Psoas muscle (tissue), 8 donors: ENCODE results near the gene COLEC11. TPM values are rescaled to one million over a fixed set of nuclear protein-coding genes. Genes with fewer than 3 reads are reported as not detected.
A peak's percentile ranks its signal among the peaks of the same experiment; 100 is the strongest.

ENCODE experiments used
- ATAC-seq, 4 donors: fragments of 200-7000 bp; cut with Tn5 transposase; one replicate each; pipeline ENCODE4 v1.9.1; 2020; ENCODE audit warnings: moderate library complexity in 3 of 4, mild to moderate bottlenecking in 2 of 4
- DNase-seq, 2 donors: peaks; one replicate each; pipeline ENCODE4 v3.0.0-alpha.2; 2020
- H3K27ac ChIP-seq: fragments of 200-600 bp; one replicate; pipeline ENCODE4 v1.8.0; 2022
- H3K27me3 ChIP-seq, 3 donors: fragments of 200-600 bp in 1 of 3; one replicate each; pipeline versions ENCODE4 v1.6.1 to v1.8.0; 2013 to 2022; ENCODE audit warnings: low read length in 2 of 3, mild to moderate bottlenecking in 2 of 3, moderate library complexity in 1 of 3; ENCODE audit not compliant: insufficient read depth in 3 of 3
- H3K36me3 ChIP-seq, 2 donors: fragments of 200-600 bp in 1 of 2; one replicate each; pipeline versions ENCODE4 v1.6.1 to v1.8.0; 2013 to 2022; ENCODE audit warnings: low read depth in 1 of 2, mild to moderate bottlenecking in 1 of 2, moderate library complexity in 1 of 2; ENCODE audit not compliant: insufficient read depth in 1 of 2
- H3K4me1 ChIP-seq: fragments of 200-600 bp; one replicate; pipeline ENCODE4 v1.8.0; 2022
- H3K4me3 ChIP-seq: fragments of 200-600 bp; one replicate; pipeline ENCODE4 v1.8.0; 2022; ENCODE audit warnings: mild to moderate bottlenecking
- H3K9me3 ChIP-seq: fragments of 200-600 bp; one replicate; pipeline ENCODE4 v1.8.0; 2022
- WGBS, 3 donors: extraction: QIAGEN DNeasy Blood & Tissue Kit; methylation state at CpG; one replicate each; pipeline versions ENCODE4 v1.1.6 to v1.1.7; 2013; 5-methylcytosine and 5-hydroxymethylcytosine counted together
- intact Hi-C, 2 donors: fragments of 100-400 bp; cut with DNase I; formaldehyde crosslinking; loops; one replicate each; pipeline versions ENCODE4 v1.11.0 to v1.14.2; 2022
- polyA plus RNA-seq, 3 donors: library from polyadenylated mRNA; stranded (reverse); fragments of 200-250 nt; gene quantifications; one replicate each; pipeline ENCODE4 v1.2.3, GENCODE V29; 2013
- total RNA-seq, 4 donors: library from RNA; stranded (reverse); fragmentation: NEBNext Ultra II Directional in 2 of 4; extraction: Animal tissue kit (Norgen Biotek cat#: 25700) in 2 of 4; gene quantifications; one replicate each; pipeline versions ENCODE4 v1.2.1 to v1.2.4, GENCODE V29; 2021 to 2023
- TF ChIP-seq, protein P1 (sequence below): fragments of 200-600 bp; IDR thresholded peaks from one replicate; pipeline ENCODE4 v1.8.0; 2022; ENCODE audit warnings: antibody characterized with exemption
- donor health status: healthy with polysubstance abuse.
- donor health status: DM: no; HTN: no; CAD: no; lungs with moderate emphysema.
- donor health status: Bipolar disorder and iron deficiency.
- donor health status: healthy.
- donor health status: DM: yes; HTN: yes; CAD: no.
- donor health status: DM: no; HTN: no; CAD: no.
- donor health status: DM: no; HTN: no; CAD: no.
- donor health status: DM: yes; HTN: yes; CAD: no.

The COLEC11 gene
- total and polyA plus RNA-seq, 7 donors = 0.22 to 1.0 (median 0.38) TPM; not detected in 1

DNA sequence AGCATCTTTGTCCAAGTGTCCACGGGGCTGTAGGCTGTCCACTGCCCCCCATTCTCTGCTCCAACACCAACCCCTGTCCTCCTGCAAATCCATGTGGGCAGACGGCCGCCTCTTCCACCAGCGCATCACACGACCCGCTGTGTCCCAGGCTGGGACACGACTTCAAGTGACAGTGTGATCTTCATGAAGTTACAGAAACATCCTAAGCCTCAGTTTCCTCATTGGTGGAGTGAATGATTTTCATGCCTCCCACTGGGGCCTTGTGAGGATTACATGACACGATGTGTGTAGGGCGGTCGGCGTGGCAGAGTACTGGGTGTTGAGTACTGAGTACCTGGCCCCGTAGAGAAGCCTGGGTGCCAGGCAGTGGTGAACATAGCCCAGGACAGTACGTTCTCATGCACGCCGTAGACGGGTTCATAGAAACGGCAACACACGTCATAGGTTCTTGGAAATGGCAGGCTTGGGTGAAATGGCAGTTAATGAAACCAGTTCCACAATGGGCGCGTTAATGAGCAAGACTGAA, 53.8 kb downstream of the COLEC11 start:
- intact Hi-C loops = no loop called here
- Histone ChIP-seq H3K4me3 (no peak overlapping the region), H3K4me1 (no peaks in the 10 kb centered on the region), H3K27ac (no peak overlapping the region), H3K9me3 (no peaks in the 10 kb centered on the region), H3K27me3 (peaks cover 0 to 20% (median 0%) of the 10 kb centered on the region in 3 donors), H3K36me3 (no peaks in the 10 kb centered on the region)
- no peak for DNase-seq
- no peak for ATAC-seq
- WGBS, 3 donors = 92 to 95% (median 93%) methylated on average over 20 of the region's 20 CpGs
- TF ChIP-seq, protein P1, sequence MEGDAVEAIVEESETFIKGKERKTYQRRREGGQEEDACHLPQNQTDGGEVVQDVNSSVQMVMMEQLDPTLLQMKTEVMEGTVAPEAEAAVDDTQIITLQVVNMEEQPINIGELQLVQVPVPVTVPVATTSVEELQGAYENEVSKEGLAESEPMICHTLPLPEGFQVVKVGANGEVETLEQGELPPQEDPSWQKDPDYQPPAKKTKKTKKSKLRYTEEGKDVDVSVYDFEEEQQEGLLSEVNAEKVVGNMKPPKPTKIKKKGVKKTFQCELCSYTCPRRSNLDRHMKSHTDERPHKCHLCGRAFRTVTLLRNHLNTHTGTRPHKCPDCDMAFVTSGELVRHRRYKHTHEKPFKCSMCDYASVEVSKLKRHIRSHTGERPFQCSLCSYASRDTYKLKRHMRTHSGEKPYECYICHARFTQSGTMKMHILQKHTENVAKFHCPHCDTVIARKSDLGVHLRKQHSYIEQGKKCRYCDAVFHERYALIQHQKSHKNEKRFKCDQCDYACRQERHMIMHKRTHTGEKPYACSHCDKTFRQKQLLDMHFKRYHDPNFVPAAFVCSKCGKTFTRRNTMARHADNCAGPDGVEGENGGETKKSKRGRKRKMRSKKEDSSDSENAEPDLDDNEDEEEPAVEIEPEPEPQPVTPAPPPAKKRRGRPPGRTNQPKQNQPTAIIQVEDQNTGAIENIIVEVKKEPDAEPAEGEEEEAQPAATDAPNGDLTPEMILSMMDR = no peak

- Histone ChIP-seq H3K9me3 (no peaks in the 10 kb centered on the region), H3K4me1 (no peaks in the 10 kb centered on the region), H3K27me3 (peaks cover 0 to 20% (median 0%) of the 10 kb centered on the region in 3 donors), H3K4me3 (no peak overlapping the region), H3K36me3 (no peaks in the 10 kb centered on the region), H3K27ac (no peak overlapping the region)
- 79 to 84% (median 79%) methylated on average over 16 of the region's 16 CpGs for WGBS, 3 donors
- no peak for DNase-seq
- no peak for ATAC-seq
- TF ChIP-seq, protein P1 = no peak
- intact Hi-C loops = no loop called here
Measured at GRCh38 chr2:3649581-3649980, 54.7 kb downstream of the COLEC11 start.

DNA sequence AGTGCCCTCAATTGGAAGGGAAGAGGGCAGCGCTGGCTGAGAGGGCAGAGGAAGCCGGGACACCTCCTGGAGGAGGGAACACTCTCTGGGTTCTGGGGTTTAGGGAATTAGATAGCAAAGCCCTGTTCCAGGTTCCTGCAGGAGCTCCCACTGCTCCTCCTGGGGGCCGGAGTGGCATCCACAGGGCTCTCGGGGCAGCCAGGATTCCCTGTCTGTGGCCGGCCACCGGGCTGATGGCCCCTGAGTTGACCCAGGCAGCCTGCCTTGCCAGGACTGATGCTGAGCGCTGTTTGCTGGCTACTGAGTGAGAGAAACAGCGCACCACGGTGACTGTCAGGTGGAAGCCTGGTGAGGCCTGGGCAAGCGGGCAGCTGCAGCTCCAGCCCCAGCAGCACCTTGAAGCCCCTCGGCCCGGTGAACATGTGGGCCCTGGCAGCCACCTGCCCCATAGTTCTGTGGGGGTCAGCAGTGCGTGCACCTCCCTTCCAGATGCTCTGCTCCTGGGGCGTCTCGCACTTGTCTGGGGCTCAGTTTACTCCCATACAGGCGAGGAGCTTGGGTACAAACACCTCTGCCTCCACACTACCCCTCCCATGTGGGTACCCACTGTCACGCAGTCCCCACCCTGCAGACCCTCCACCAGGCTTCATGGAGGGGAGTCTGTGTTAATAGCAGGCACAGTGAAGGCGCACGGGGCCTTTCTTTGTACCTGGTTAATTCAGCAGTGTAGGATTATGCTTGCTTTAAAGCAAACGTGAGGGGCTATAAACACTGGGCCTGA, 55.4 kb downstream of the COLEC11 start:
- DNase-seq = no peak
- H3K27me3 ChIP-seq = peaks cover 0 to 20% (median 0%) of the 10 kb centered on the region in 3 donors
- 63 to 76% (median 71%) methylated on average over 19 to 20 of the region's 20 CpGs for WGBS, 3 donors
- intact Hi-C loops = loop anchor here (2.0 to 5.0 kb wide), 3 partner anchors 73 to 228 kb away; partner anchors contain the start of gene RPS7 (in 1 of the 2)
- no peak overlapping the region for H3K27ac ChIP-seq
- TF ChIP-seq, protein P1 = no peak
- ATAC-seq = peak in 1 of 4 donors; percentile 15
- H3K4me3 ChIP-seq = no peak overlapping the region
- H3K9me3 ChIP-seq = no peaks in the 10 kb centered on the region
- no peaks in the 10 kb centered on the region for H3K36me3 ChIP-seq
- no peaks in the 10 kb centered on the region for H3K4me1 ChIP-seq

- Histone ChIP-seq H3K27ac (peak overlapping the region; percentile 23), H3K27me3 (peaks cover 0 to 20% (median 0%) of the 10 kb centered on the region in 3 donors), H3K36me3 (no peaks in the 10 kb centered on the region), H3K4me3 (peak overlapping the region; percentile 55), H3K4me1 (no peaks in the 10 kb centered on the region), H3K9me3 (no peaks in the 10 kb centered on the region)
- 17 to 26% (median 18%) methylated on average over 45 of the region's 45 CpGs for WGBS, 3 donors
- TF ChIP-seq, protein P1 = no peak
- ATAC-seq (peak in 3 of 4 donors; percentile 38 to 47 (median 44)), DNase-seq (peak in 1 of 2 donors; percentile 39)
- intact Hi-C loops = loop anchor here (2.0 to 5.0 kb wide), 3 partner anchors 75 to 230 kb away; partner anchors contain the start of gene RPS7 (in 1 of the 2)
Measured at GRCh38 chr2:3651691-3652648, 57.1 kb downstream of the COLEC11 start.
